HepG2 (cell line): ENCODE data around the gene RPS6KC1. TPM values are rescaled to one million over a fixed set of nuclear protein-coding genes. Genes with fewer than 3 reads are reported as not detected.

Experiments
- ATAC-seq: fragments of 200-7000 bp; cut with Tn5 transposase; 3 replicates; pipeline ENCODE4 v1.9.1; 2020; ENCODE audit warnings: mild to moderate bottlenecking, moderate library complexity
- BruUV-seq: library from RNA; stranded (reverse); fragments of 400-500 nt; replicated peaks from 2 replicates; lab custom pipeline; 2021; lab: Mats Ljungman, UMichigan
- CTCF ChIA-PET: fragments of 300-600 bp; formaldehyde crosslinking; extraction: SDS; loops from one replicate; lab custom pipeline; 2021; ENCODE audit warnings: low total read pairs, inconsistent platforms, low intra/inter-chr PET ratio; lab: Yijun Ruan, JAX
- POLR2A ChIA-PET: fragments of 350-600 bp; sonication (Branson Sonifier 250); formaldehyde crosslinking; loops from one replicate; lab custom pipeline; 2020; ENCODE audit warnings: antibody characterized with exemption, inconsistent platforms; lab: Yijun Ruan, JAX
- DNase-seq: peaks from one replicate; pipeline ENCODE4 v3.0.0-alpha.2; 2015; ENCODE audit warnings: low spot score
- FAIRE-seq: peaks from 3 replicates; lab custom pipeline; 2011; peaks lifted over from hg19 to GRCh38; lab: Jason Lieb, UNC
- H2AFZ ChIP-seq: one replicate; pipeline ENCODE4 v1.6.1; 2011; ENCODE audit warnings: low read length, inconsistent platforms
- H3K27ac ChIP-seq: fragments of 300-600 bp; 3 replicates; pipeline ENCODE4 v1.8.0; 2011; ENCODE audit warnings: mixed run types, mild to moderate bottlenecking, mixed read lengths, low read length, inconsistent platforms; ENCODE audit not compliant: insufficient read depth; ENCODE audit errors: extremely low read length
- H3K27me3 ChIP-seq, 2 experiments: fragments of 200-600 bp in 1 of 2; 2 replicates in 1 of 2; 3 replicates in 1 of 2; pipeline versions ENCODE4 v1.6.0 to v1.8.0; 2011; ENCODE audit warnings: low read length in 2 of 2, mild to moderate bottlenecking in 2 of 2, moderate library complexity in 2 of 2, inconsistent platforms in 1 of 2; ENCODE audit not compliant: insufficient read depth in 2 of 2, control insufficient read depth in 1 of 2
- H3K36me3 ChIP-seq, 2 experiments: fragments of 200-600 bp in 1 of 2; replicated peaks in 1 of 2; 2 replicates in 1 of 2; 3 replicates in 1 of 2; pipeline versions ENCODE4 v1.5.1 to v1.8.0; 2011; ENCODE audit warnings: low read length in 2 of 2, inconsistent platforms in 1 of 2; ENCODE audit not compliant: insufficient read depth in 2 of 2, control insufficient read depth in 1 of 2
- H3K4me1 ChIP-seq: 2 replicates; pipeline ENCODE4 v1.5.1; 2012; ENCODE audit warnings: low read length, inconsistent platforms; ENCODE audit not compliant: insufficient read depth
- H3K4me2 ChIP-seq: 2 replicates; pipeline ENCODE4 v1.6.0; 2011; ENCODE audit warnings: low read depth, low read length, inconsistent platforms
- H3K4me3 ChIP-seq, 3 experiments: fragments of 200-600 bp in 1 of 3; sonication (generic), shearing (Covaris generic) in 1 of 3; replicated peaks in 1 of 3; 2 replicates each; pipeline ENCODE4 v1.5.1; 2011 to 2016; ENCODE audit warnings: low read length in 3 of 3, inconsistent platforms in 2 of 3, low read depth in 2 of 3, mild to moderate bottlenecking in 2 of 3, control low read depth in 1 of 3, mixed read lengths in 1 of 3; ENCODE audit not compliant: insufficient read depth in 1 of 3
- H3K79me2 ChIP-seq: one replicate; pipeline ENCODE4 v1.6.1; 2011; ENCODE audit warnings: low read length, inconsistent platforms; ENCODE audit not compliant: insufficient read depth
- H3K9ac ChIP-seq: 2 replicates; pipeline ENCODE4 v1.6.0; 2011; ENCODE audit warnings: mild to moderate bottlenecking, low read depth, low read length, inconsistent platforms; ENCODE audit not compliant: insufficient read depth
- H3K9me3 ChIP-seq: 2 replicates; pipeline ENCODE4 v1.5.1; 2012; ENCODE audit warnings: mild to moderate bottlenecking, low read length
- H4K20me1 ChIP-seq: 2 replicates; pipeline ENCODE4 v1.6.0; 2011; ENCODE audit warnings: inconsistent platforms, mild to moderate bottlenecking, low read length, moderate library complexity; ENCODE audit not compliant: insufficient read depth
- AGO2 ChIP-seq: fragments of 200-400 bp; formaldehyde crosslinking; optimal IDR thresholded peaks from 2 replicates; pipeline ENCODE3; 2017; ENCODE audit warnings: mild to moderate bottlenecking, low read depth, low read length, moderate library complexity
- ARID3A ChIP-seq: IDR thresholded peaks from 2 replicates; pipeline ENCODE4 v1.6.1; 2012; ENCODE audit warnings: low read depth, low read length, improper control_type of control experiment
- EHMT2 ChIP-seq: fragments of 200-600 bp; sonication (generic); IDR thresholded peaks from 2 replicates; pipeline ENCODE4 v1.7.0; 2017; ENCODE audit warnings: antibody characterized with exemption, low read depth, low read length, borderline replicate concordance
- NR1H2 ChIP-seq: sonication (generic); formaldehyde crosslinking; IDR thresholded peaks from 2 replicates; pipeline ENCODE4 v1.8.1; 2022; ENCODE audit warnings: low read depth, missing genetic modification reagents, borderline replicate concordance
- PCBP1 ChIP-seq: fragments of 200-400 bp; formaldehyde crosslinking; IDR thresholded peaks from 2 replicates; pipeline ENCODE4 v1.6.1; 2017; ENCODE audit warnings: mild to moderate bottlenecking, low read depth, low read length, borderline replicate concordance
- PCBP2 ChIP-seq: fragments of 200-400 bp; formaldehyde crosslinking; optimal IDR thresholded peaks from 2 replicates; pipeline ENCODE3; 2018; ENCODE audit warnings: low read length, low read depth; ENCODE audit not compliant: poor library complexity, severe bottlenecking
- PHF5A ChIP-seq: IDR thresholded peaks from one replicate; pipeline ENCODE4 v1.6.1; 2018; ENCODE audit warnings: low read depth, missing genetic modification reagents; ENCODE audit not compliant: unreplicated experiment
- RELA ChIP-seq: sonication (generic); formaldehyde crosslinking; IDR thresholded peaks from 2 replicates; pipeline ENCODE4 v1.4.0; 2020; ENCODE audit warnings: missing genetic modification reagents
- REXO4 ChIP-seq: sonication (generic); formaldehyde crosslinking; IDR thresholded peaks from 2 replicates; pipeline ENCODE4 v1.8.0; 2022; ENCODE audit warnings: missing genetic modification reagents, mild to moderate bottlenecking, borderline replicate concordance
- SALL2 ChIP-seq: sonication (generic); formaldehyde crosslinking; IDR thresholded peaks from 2 replicates; pipeline ENCODE4 v1.8.1; 2023; ENCODE audit warnings: mild to moderate bottlenecking, missing genetic modification reagents, inconsistent platforms
- ZBTB7B ChIP-seq: sonication (generic); formaldehyde crosslinking; IDR thresholded peaks from 2 replicates; pipeline ENCODE4 v1.4.0; 2020; ENCODE audit warnings: missing genetic modification reagents
- ZNF24 ChIP-seq: fragments of 450-650 bp; IDR thresholded peaks from 2 replicates; pipeline ENCODE4 v1.6.1; 2017; ENCODE audit warnings: antibody characterized with exemption, mild to moderate bottlenecking
- ZNF382 ChIP-seq: sonication (generic); formaldehyde crosslinking; IDR thresholded peaks from 2 replicates; pipeline ENCODE4 v1.5.0; 2020; ENCODE audit warnings: missing genetic modification reagents, mild to moderate bottlenecking, borderline replicate concordance
- ZNF549 ChIP-seq: sonication (generic); formaldehyde crosslinking; IDR thresholded peaks from 2 replicates; pipeline ENCODE4 v1.5.0; 2020; ENCODE audit warnings: missing genetic modification reagents
- ZNF878 ChIP-seq: sonication (generic); formaldehyde crosslinking; IDR thresholded peaks from 2 replicates; pipeline ENCODE4 v1.8.1; 2023; ENCODE audit warnings: mild to moderate bottlenecking, missing genetic modification reagents, moderate library complexity
- WGBS: methylation state at CpG from one replicate; pipeline ENCODE4 v1.1.6; 2017; ENCODE audit warnings: low lambda C conversion rate; 5-methylcytosine and 5-hydroxymethylcytosine counted together
- in situ Hi-C: cut with HindIII; loops from 2 replicates; pipeline ENCODE4 v1.10.0; 2017; ENCODE audit warnings: low pct_unique_long_range_greater_than_20kb; ENCODE audit not compliant: extremely low pct_ligation_motif_present
- intact Hi-C: fragments of 100-400 bp; cut with micrococcal nuclease; formaldehyde crosslinking; loops from one replicate; pipeline ENCODE4 v1.10.0; 2022; ENCODE audit not compliant: unreplicated experiment
- polyA plus RNA-seq, 8 experiments: library from polyadenylated mRNA; depleted of rRNA in 3 of 8; stranded (reverse) in 7 of 8; unstranded in 1 of 8; fragments of >200 nt; fragmentation: Illumina TruSeq in 4 of 8; extraction: Trizol in 4 of 8; gene quantifications; 2 replicates each; pipeline versions ENCODE4 v1.2.1 to v1.2.3, GENCODE V29; 2011 to 2016; ENCODE audit warnings: low read depth in 4 of 8, missing spikeins in 1 of 8, mixed read lengths in 1 of 8; ENCODE audit not compliant: insufficient read depth in 1 of 8
- total RNA-seq, 5 experiments: library from RNA; depleted of rRNA; stranded (reverse); fragments of >200 nt; fragmentation: Illumina TruSeq; extraction: Trizol; gene quantifications; 2 replicates each; pipeline ENCODE4 v1.2.3, GENCODE V29; 2016; ENCODE audit warnings: low read depth in 1 of 5
- TF ChIP-seq, protein P1 (sequence below): sonication (generic); formaldehyde crosslinking; IDR thresholded peaks from 2 replicates; pipeline ENCODE4 v1.4.0; 2020; ENCODE audit warnings: mild to moderate bottlenecking, missing genetic modification reagents

Gene RPS6KC1
- total and polyA plus RNA-seq, 2 of the 13 experiments (the other 11 are each of a cell fraction or from before 2014, with no cell fraction given) = 11.0 to 25.2 TPM

DNA sequence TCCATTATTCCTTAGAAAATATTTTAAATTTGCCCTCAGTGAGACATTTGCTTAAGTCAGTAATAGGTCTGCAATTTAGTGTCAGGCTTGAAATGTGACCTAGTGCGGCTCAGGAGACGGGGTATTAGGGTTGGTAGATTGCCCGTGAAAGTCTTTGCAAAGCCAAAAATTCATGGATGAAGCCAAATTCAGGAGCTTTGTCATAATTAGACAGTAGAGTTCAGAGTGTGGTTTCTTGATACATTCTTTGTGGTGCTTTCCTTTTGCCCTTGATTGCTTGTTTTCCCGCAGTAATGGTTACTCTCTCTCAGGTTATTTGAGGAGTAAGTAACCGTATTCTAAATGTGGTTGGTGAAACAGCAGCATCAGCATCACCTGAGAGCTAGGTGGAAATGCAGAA is 120.7 kb downstream of the RPS6KC1 start:
- Histone ChIP-seq H3K4me2 (no peak overlapping the region), H3K9me3 (no peaks in the 10 kb centered on the region), H3K4me1 (peaks cover 9% of the 10 kb centered on the region), H3K27me3 (no peaks in the 10 kb centered on the region), H4K20me1 (no peaks in the 10 kb centered on the region), H3K4me3 (no peak overlapping the region), H3K79me2 (no peaks in the 10 kb centered on the region), H3K27ac (no peak overlapping the region), H2AFZ (no peak overlapping the region), H3K9ac (no peak overlapping the region), H3K36me3 (peaks cover 0 to 4% of the 10 kb centered on the region in 2 experiments; a peak in 3 of 5 replicates)
- 99% methylated on average over 5 of the region's 5 CpGs for WGBS
- DNase-seq = no peak
- CTCF ChIA-PET = no interaction called here
- FAIRE-seq = no peak
- no peak for ATAC-seq
- no TSS peak for BruUV-seq
- intact Hi-C loops = loop anchor here (10.0 kb wide), 1 partner anchor 1307 kb away; no protein-coding TSS in a partner anchor
- POLR2A ChIA-PET = no interaction called here
- in situ Hi-C loops = no loop called here
- TF ChIP-seq NR1H2 (no peak), PCBP2 (no peak), SALL2 (CRISPR knock-in tag) (no peak), ARID3A (no peak), ZBTB7B (CRISPR knock-in tag) (no peak), RELA (CRISPR knock-in tag) (no peak), ZNF24 (no peak), PHF5A (no peak), ZNF382 (CRISPR knock-in tag) (no peak), ZNF878 (CRISPR knock-in tag) (no peak), PCBP1 (no peak), REXO4 (CRISPR knock-in tag) (no peak), AGO2 (no peak), ZNF549 (CRISPR knock-in tag) (no peak), EHMT2 (no peak)
- TF ChIP-seq, protein P1, sequence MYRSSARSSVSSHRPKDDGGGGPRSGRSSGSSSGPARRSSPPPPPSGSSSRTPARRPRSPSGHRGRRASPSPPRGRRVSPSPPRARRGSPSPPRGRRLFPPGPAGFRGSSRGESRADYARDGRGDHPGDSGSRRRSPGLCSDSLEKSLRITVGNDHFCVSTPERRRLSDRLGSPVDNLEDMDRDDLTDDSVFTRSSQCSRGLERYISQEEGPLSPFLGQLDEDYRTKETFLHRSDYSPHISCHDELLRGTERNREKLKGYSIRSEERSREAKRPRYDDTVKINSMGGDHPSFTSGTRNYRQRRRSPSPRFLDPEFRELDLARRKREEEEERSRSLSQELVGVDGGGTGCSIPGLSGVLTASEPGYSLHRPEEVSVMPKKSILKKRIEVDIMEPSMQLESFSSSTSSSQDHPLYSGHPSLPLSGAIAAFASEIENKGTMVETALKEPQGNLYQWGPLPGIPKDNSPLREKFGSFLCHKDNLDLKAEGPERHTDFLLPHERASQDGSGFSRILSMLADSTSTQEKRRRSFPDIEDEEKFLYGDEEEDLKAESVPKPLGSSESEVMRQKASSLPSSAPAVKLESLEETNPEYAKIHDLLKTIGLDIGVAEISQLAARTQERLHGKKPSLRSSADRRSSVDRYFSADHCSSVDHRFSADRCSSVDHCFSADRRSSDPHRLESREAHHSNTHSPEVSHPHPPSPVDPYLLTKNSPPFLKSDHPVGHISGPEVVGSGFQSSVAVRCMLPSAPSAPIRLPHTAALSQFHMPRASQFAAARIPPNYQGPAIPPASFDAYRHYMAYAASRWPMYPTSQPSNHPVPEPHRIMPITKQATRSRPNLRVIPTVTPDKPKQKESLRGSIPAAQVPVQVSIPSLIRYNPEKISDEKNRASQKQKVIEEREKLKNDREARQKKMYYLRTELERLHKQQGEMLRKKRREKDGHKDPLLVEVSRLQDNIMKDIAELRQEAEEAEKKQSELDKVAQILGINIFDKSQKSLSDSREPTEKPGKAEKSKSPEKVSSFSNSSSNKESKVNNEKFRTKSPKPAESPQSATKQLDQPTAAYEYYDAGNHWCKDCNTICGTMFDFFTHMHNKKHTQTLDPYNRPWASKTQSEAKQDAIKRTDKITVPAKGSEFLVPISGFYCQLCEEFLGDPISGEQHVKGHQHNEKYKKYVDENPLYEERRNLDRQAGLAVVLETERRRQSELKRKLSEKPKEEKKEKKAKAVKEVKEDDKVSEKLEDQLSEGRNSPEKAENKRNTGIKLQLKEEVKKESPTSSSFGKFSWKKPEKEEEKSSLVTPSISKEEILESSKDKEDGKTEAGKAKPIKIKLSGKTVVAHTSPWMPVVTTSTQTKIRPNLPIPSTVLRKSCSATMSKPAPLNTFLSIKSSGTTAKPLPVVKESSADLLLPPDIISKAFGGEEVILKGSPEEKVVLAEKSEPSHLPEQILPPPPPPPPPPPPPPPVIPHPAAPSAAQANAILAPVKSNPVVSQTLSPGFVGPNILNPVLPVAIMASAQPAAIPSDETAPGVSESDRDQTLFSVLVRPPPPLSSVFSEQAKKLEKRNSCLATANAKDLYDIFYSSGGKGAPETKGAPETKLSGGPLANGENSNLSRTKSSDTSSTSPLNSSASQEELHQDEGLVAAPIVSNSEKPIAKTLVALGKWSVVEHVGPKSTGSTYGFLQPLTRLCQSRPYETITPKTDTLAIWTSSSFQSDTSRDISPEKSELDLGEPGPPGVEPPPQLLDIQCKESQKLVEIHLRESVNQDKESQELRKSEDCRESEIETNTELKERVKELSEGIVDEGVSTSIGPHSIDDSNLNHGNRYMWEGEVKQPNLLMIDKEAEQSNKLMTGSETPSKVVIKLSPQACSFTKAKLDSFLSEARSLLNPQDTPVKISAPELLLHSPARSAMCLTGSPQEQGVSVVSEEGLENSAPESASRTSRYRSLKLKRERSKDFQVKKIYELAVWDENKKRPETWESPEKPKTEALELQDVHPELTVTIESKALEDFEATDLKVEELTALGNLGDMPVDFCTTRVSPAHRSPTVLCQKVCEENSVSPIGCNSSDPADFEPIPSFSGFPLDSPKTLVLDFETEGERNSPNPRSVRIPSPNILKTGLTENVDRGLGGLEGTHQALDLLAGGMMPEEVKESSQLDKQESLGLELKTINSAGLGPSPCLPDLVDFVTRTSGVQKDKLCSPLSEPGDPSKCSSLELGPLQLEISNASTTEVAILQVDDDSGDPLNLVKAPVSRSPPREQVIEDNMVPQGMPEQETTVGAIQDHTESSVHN (CRISPR knock-in tag) = no peak
